ENCODE data around the gene ITFG1. TPM values are rescaled to one million over a fixed set of nuclear protein-coding genes. Genes with fewer than 3 reads are reported as not detected.

The ITFG1 gene
- total and polyA plus RNA-seq, 7 donors: 12.0 to 59.3 (median 36.0) TPM

- Histone ChIP-seq H3K27me3 (peaks cover 10 to 47% (median 30%) of the 10 kb centered on the region in 3 donors), H3K4me1 (peaks cover 0 to 28% (median 24%) of the 10 kb centered on the region in 4 donors), H3K36me3 (no peaks in the 10 kb centered on the region), H3K9me3 (no peaks in the 10 kb centered on the region), H3K4me3 (peak within 1 kb of the TSS in 3 of 4 donors; percentile 41 to 52 (median 50)), H3K27ac (peak within 1 kb of the TSS in 1 of 4 donors; percentile 29)
- intact Hi-C loops (cut with DNase I): loop anchor here (10.0 kb wide), 1 partner anchor 911 kb away; no protein-coding TSS in a partner anchor
- WGBS, 2 donors: 1% methylated on average over 130 of the region's 130 CpGs
- TF ChIP-seq EP300 (IDR thresholded peaks at IDR 0.05) (no peak), CTCF (IDR thresholded peaks at IDR 0.05) (peak in 2 of 4 experiments; percentile 20 to 30)
- DNase-seq: no peak
Observed at GRCh38 chr16:47143677-47144558, 316.9 kb downstream of the ITFG1 start, which contains the start of gene NETO2. TSS of gene NETO2 (minus strand) at chr16:47143945. CDS start at chr16:47143612, 333 bp downstream.

GRCh38 chr16:47142821-47143676 lies 317.8 kb downstream of the ITFG1 start:
- peak in 1 of 4 experiments; percentile 26 for TF ChIP-seq CTCF (IDR thresholded peaks at IDR 0.05)
- TF ChIP-seq EP300 (IDR thresholded peaks at IDR 0.05): no peak
- no peak for TF ChIP-seq POLR2A (IDR thresholded peaks at IDR 0.05)
- no peak for TF ChIP-seq POLR2AphosphoS5 (IDR thresholded peaks at IDR 0.05)
- H3K27ac ChIP-seq: peak overlapping the region in 1 of 4 donors; percentile 29
- H3K36me3 ChIP-seq: no peaks in the 10 kb centered on the region
- intact Hi-C loops (cut with DNase I): loop anchor here (10.0 kb wide), 1 partner anchor 912 kb away; no protein-coding TSS in a partner anchor
- peaks cover 0 to 28% (median 24%) of the 10 kb centered on the region in 4 donors for H3K4me1 ChIP-seq
- no peaks in the 10 kb centered on the region for H3K9me3 ChIP-seq
- WGBS, 2 donors: 0 to 1% methylated on average over 111 of the region's 111 CpGs
- peaks cover 10 to 47% (median 30%) of the 10 kb centered on the region in 3 donors for H3K27me3 ChIP-seq
- peak overlapping the region in 3 of 4 donors; percentile 41 to 52 (median 50) for H3K4me3 ChIP-seq
- DNase-seq: no peak

DNA sequence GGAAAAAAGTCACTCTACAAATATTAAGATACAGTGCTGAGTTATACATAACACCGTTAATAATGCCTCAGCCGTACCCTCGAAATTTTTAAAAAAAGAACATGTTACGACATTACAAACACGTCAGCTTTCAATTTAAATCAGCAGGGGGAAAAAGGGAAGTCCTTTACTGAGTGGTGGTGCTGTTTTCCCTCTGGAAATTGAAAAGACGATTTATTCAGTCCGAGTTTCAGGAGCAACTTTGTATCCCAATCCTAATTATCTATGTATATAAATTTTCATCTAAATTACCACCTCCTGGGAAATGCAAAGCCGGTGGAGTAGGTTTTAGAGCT lies 318.4 kb downstream of the ITFG1 start:
- H3K27ac ChIP-seq: no peak overlapping the region
- H3K27me3 ChIP-seq: peaks cover 10 to 47% (median 30%) of the 10 kb centered on the region in 3 donors
- no peaks in the 10 kb centered on the region for H3K36me3 ChIP-seq
- TF ChIP-seq CTCF (IDR thresholded peaks at IDR 0.05) (no peak), POLR2AphosphoS5 (IDR thresholded peaks at IDR 0.05) (peak in 2 of 4 donors; percentile 20 to 32)
- H3K4me1 ChIP-seq: peaks cover 0 to 28% (median 24%) of the 10 kb centered on the region in 4 donors
- WGBS, 2 donors: 0 to 2% methylated on average over 8 of the region's 8 CpGs
- H3K9me3 ChIP-seq: no peaks in the 10 kb centered on the region
- DNase-seq: no peak
- intact Hi-C loops (cut with DNase I): loop anchor here (10.0 kb wide), 1 partner anchor 912 kb away; no protein-coding TSS in a partner anchor
- H3K4me3 ChIP-seq: peak overlapping the region in 3 of 4 donors; percentile 41 to 52 (median 50)

DNA sequence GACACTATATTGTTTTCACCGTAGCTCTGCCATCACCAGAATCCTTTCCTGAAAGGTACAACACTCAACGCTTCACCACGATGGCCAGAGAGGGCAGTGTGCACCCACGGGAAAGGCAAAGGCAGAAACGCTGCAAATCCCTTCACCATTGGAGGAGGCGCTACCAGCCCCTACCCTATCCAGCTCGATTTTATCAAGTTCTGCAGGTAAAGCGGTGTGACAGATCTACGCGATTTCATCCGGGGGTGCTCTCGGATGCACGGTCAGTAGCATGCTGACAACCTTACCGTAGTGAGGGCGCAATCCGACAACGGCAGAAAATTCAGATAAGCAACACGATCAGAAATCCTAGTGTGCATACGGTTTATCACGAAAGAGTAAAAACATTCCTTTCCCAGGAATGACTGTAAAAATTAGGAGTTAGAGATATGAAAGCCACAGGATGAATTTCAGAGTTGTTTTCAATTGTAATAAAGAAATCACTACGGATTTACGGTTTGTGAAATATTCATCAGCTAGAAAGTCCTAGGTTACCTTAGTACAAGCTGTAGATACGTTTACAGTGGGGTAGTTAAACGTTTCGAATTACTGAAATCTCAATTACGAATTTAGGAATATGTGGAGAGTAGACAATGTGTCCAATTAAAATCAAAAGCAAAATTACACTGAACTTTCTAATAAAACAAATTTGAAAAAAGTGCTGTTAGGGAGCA lies 318.9 kb downstream of the ITFG1 start:
- Histone ChIP-seq H3K27ac (no peak overlapping the region), H3K4me1 (peaks cover 0 to 28% (median 24%) of the 10 kb centered on the region in 4 donors), H3K36me3 (no peaks in the 10 kb centered on the region), H3K9me3 (no peaks in the 10 kb centered on the region), H3K27me3 (peaks cover 10 to 47% (median 30%) of the 10 kb centered on the region in 3 donors), H3K4me3 (peak overlapping the region in 3 of 4 donors; percentile 41 to 52 (median 50))
- TF ChIP-seq POLR2A (IDR thresholded peaks at IDR 0.05): no peak
- no peak for TF ChIP-seq EP300 (IDR thresholded peaks at IDR 0.05)
- TF ChIP-seq POLR2AphosphoS5 (IDR thresholded peaks at IDR 0.05): peak in 1 of 4 donors; percentile 39
- TF ChIP-seq CTCF (IDR thresholded peaks at IDR 0.05): peak; percentile 40 to 78 (median 76)
- intact Hi-C loops (cut with DNase I): loop anchor here (1.0 to 10.0 kb wide), 2 partner anchors 913 to 1014 kb away; no protein-coding TSS in a partner anchor
- peak; percentile 81 for DNase-seq
- WGBS, 2 donors: 1 to 2% methylated on average over 26 of the region's 26 CpGs
